ENCODE data around the gene IRAK3. TPM values are rescaled to one million over a fixed set of nuclear protein-coding genes. Genes with fewer than 3 reads are reported as not detected.

Gene IRAK3, protein sequence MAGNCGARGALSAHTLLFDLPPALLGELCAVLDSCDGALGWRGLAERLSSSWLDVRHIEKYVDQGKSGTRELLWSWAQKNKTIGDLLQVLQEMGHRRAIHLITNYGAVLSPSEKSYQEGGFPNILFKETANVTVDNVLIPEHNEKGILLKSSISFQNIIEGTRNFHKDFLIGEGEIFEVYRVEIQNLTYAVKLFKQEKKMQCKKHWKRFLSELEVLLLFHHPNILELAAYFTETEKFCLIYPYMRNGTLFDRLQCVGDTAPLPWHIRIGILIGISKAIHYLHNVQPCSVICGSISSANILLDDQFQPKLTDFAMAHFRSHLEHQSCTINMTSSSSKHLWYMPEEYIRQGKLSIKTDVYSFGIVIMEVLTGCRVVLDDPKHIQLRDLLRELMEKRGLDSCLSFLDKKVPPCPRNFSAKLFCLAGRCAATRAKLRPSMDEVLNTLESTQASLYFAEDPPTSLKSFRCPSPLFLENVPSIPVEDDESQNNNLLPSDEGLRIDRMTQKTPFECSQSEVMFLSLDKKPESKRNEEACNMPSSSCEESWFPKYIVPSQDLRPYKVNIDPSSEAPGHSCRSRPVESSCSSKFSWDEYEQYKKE
- 10 to 100 TPM in 1 of 3 donors, 1 to 10 TPM in 2; 2.7 to 11.1 (median 7.0) TPM for total RNA-seq
- long read RNA-seq, donor 1, partial matches to known transcripts, result 0 of 1 reads
- long read RNA-seq, donor 1, other reads (novel, unspliced or antisense), result 1 of 1 reads
- long read RNA-seq, donor 2, full-length matches to known transcripts, result 1 of 3 reads
- long read RNA-seq, donor 2, partial matches to known transcripts, result 1 of 3 reads
- long read RNA-seq, donor 2, other reads (novel, unspliced or antisense), result 1 of 3 reads

DNA sequence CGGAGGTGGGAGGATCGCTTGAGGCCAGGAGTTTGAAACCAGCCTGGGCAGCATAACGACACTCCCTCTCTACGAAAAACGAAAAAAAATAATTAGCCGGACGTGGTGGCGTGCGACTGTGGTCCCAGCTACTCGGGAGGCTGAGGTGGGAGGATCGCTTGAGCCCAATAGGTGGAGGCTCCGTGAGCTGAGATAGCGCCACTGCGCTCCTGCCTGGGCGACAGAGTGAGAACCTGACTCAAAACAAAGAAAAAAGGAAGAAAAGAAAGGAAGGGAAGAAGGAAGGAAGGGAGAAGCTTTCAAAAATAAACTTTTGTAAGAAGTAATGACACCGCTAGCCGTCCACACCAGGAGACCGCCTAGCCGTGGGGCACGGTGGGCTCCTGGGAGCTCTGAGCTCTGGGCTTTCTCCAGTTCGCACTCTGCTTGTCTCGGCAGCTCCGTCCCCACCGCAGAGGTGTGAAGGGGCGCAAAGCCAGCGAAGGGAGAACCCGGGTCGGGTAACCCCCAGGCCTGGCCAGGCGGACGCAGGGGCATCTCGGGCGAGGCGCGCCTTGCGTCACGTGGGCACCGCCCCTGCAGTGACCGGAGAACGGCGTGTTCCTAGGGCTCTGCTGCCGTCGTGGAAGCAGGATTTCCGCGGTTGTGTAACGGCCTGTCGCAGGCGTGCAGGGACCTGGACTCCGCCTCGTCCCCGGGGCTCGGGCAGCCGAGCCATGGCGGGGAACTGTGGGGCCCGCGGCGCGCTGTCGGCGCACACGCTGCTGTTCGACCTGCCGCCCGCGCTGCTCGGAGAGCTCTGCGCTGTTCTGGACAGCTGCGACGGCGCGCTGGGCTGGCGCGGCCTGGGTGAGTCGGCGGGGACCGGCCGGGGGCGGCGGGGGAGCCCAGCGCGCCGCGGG is at the start of gene IRAK3:
TSS of gene IRAK3 (plus strand) at position 631 of the 902 bp plus-strand sequence. CDS start at position 717, 86 bp downstream.
- H3K36me3 ChIP-seq (ENCODE audit: low read depth), result no peaks in the 10 kb centered on the region
- H3K4me1 ChIP-seq (ENCODE audit: low read depth), result no peaks in the 10 kb centered on the region
- no peaks in the 10 kb centered on the region for H3K9me3 ChIP-seq
- TF ChIP-seq, protein P1, sequence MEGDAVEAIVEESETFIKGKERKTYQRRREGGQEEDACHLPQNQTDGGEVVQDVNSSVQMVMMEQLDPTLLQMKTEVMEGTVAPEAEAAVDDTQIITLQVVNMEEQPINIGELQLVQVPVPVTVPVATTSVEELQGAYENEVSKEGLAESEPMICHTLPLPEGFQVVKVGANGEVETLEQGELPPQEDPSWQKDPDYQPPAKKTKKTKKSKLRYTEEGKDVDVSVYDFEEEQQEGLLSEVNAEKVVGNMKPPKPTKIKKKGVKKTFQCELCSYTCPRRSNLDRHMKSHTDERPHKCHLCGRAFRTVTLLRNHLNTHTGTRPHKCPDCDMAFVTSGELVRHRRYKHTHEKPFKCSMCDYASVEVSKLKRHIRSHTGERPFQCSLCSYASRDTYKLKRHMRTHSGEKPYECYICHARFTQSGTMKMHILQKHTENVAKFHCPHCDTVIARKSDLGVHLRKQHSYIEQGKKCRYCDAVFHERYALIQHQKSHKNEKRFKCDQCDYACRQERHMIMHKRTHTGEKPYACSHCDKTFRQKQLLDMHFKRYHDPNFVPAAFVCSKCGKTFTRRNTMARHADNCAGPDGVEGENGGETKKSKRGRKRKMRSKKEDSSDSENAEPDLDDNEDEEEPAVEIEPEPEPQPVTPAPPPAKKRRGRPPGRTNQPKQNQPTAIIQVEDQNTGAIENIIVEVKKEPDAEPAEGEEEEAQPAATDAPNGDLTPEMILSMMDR (IDR thresholded peaks at IDR 0.05), result no peak
- H3K4me3 ChIP-seq, result peak within 1 kb of the TSS; percentile 20
- peak; percentile 93 for ATAC-seq
- intact Hi-C loops (cut with DNase I, micrococcal nuclease), result no loop called here
- DNase-seq, result peak; percentile 69 to 90 (median 72)

GRCh38 chr12:66139328-66139727 is 49.7 kb upstream of the IRAK3 start:
- intact Hi-C loops (cut with DNase I, micrococcal nuclease), result no loop called here
- TF ChIP-seq, protein P1 (IDR thresholded peaks at IDR 0.05), result no peak
- Histone ChIP-seq H3K4me3 (no peak overlapping the region), H3K36me3 (ENCODE audit: low read depth) (no peaks in the 10 kb centered on the region), H3K9me3 (peaks cover 16% of the 10 kb centered on the region), H3K4me1 (ENCODE audit: low read depth) (no peaks in the 10 kb centered on the region)
- DNase-seq (no peak), ATAC-seq (no peak)

GRCh38 chr12:66140731-66141130 is 48.3 kb upstream of the IRAK3 start:
- no peak overlapping the region for H3K4me3 ChIP-seq
- intact Hi-C loops (cut with DNase I, micrococcal nuclease), result no loop called here
- H3K9me3 ChIP-seq, result peaks cover 16% of the 10 kb centered on the region
- H3K36me3 ChIP-seq (ENCODE audit: low read depth), result no peaks in the 10 kb centered on the region
- no peaks in the 10 kb centered on the region for H3K4me1 ChIP-seq (ENCODE audit: low read depth)
- DNase-seq (no peak), ATAC-seq (no peak)
- TF ChIP-seq, protein P1 (IDR thresholded peaks at IDR 0.05), result no peak

DNA sequence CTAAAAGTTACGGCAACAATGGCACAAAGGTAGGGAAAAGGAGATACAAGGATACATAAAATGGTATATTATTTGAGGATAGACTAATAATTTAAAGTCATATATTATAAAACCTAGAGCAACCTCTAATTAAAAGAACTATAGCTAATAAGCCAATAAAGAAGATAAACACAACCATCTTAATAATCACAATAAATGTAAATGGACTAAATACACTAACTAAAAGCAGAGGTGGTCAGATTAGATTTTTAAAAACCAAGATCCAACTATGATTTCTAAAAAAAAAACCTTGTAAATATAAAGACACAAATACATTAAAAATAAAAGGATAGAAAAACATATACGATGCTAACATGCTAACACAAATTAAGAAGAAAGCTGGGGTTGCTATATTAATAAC is 47.7 kb upstream of the IRAK3 start:
- intact Hi-C loops (cut with DNase I, micrococcal nuclease), result no loop called here
- Histone ChIP-seq H3K9me3 (peaks cover 16% of the 10 kb centered on the region), H3K4me3 (no peak overlapping the region), H3K4me1 (ENCODE audit: low read depth) (no peaks in the 10 kb centered on the region), H3K36me3 (ENCODE audit: low read depth) (no peaks in the 10 kb centered on the region)
- TF ChIP-seq, protein P1 (IDR thresholded peaks at IDR 0.05), result no peak
- no peak for ATAC-seq
- DNase-seq, result no peak

GRCh38 chr12:66142826-66143225 is 46.2 kb upstream of the IRAK3 start:
- H3K4me1 ChIP-seq (ENCODE audit: low read depth), result no peaks in the 10 kb centered on the region
- TF ChIP-seq, protein P1 (IDR thresholded peaks at IDR 0.05), result no peak
- DNase-seq (no peak), ATAC-seq (no peak)
- intact Hi-C loops (cut with DNase I, micrococcal nuclease), result no loop called here
- H3K9me3 ChIP-seq, result peaks cover 16% of the 10 kb centered on the region
- H3K4me3 ChIP-seq, result no peak overlapping the region
- no peaks in the 10 kb centered on the region for H3K36me3 ChIP-seq (ENCODE audit: low read depth)

All from mucosa of descending colon (tissue), 3 donors.